M059J (cell line): Measurements from ENCODE around the gene SLC10A6. TPM values are rescaled to one million over a fixed set of nuclear protein-coding genes. Genes with fewer than 3 reads are reported as not detected.

Source experiments
- DNase-seq: peaks from one replicate; pipeline ENCODE4 v3.0.0-alpha.2; 2012; ENCODE audit warnings: low read depth
- total RNA-seq: library from RNA; depleted of rRNA; stranded (reverse); fragments of >200 nt; shearing (Covaris generic); gene quantifications from 2 replicates; pipeline ENCODE4 v1.2.3, GENCODE V29; 2014

The SLC10A6 gene
- total RNA-seq, 1 experiment from 2014 or later: not detected

- peak; percentile 50 for DNase-seq
Measured at GRCh38 chr4:86848136-86848535, 1.0 kb downstream of the SLC10A6 start.

GRCh38 chr4:86847571-86847970 lies 1.6 kb downstream of the SLC10A6 start:
- no peak for DNase-seq

GRCh38 chr4:86846921-86847320 lies 2.3 kb downstream of the SLC10A6 start:
- DNase-seq: no peak

- DNase-seq: no peak
Measured at GRCh38 chr4:86845593-86845992, 3.6 kb downstream of the SLC10A6 start.

- no peak for DNase-seq
Measured at GRCh38 chr4:86841309-86841708, 7.9 kb downstream of the SLC10A6 start.

GRCh38 chr4:86840858-86841257 lies 8.3 kb downstream of the SLC10A6 start:
- no peak for DNase-seq

- no peak for DNase-seq
Measured at GRCh38 chr4:86837691-86838503, 11.3 kb downstream of the SLC10A6 start.

- DNase-seq: no peak
Measured at GRCh38 chr4:86835677-86836076, 13.5 kb downstream of the SLC10A6 start.

GRCh38 chr4:86834901-86835300 lies 14.3 kb downstream of the SLC10A6 start:
- peak; percentile 93 for DNase-seq

- DNase-seq: no peak
Measured at GRCh38 chr4:86833615-86834014, 15.6 kb downstream of the SLC10A6 start.

- peak; percentile 96 for DNase-seq
Measured at GRCh38 chr4:86831262-86832130, 17.7 kb downstream of the SLC10A6 start.

GRCh38 chr4:86825511-86825910 lies 23.7 kb downstream of the SLC10A6 start:
- peak; percentile 21 for DNase-seq

- no peak for DNase-seq
Measured at GRCh38 chr4:86822136-86822535, 27.0 kb downstream of the SLC10A6 start.

GRCh38 chr4:86821151-86821550 lies 28.0 kb downstream of the SLC10A6 start:
- DNase-seq: no peak

- no peak for DNase-seq
Measured at GRCh38 chr4:86819561-86819960, 29.6 kb downstream of the SLC10A6 start.

- DNase-seq: no peak
Measured at GRCh38 chr4:86818841-86819240, 30.3 kb downstream of the SLC10A6 start.

GRCh38 chr4:86818211-86818610 lies 31.0 kb downstream of the SLC10A6 start:
- DNase-seq: no peak

- DNase-seq: no peak
Measured at GRCh38 chr4:86816501-86817273, 32.5 kb downstream of the SLC10A6 start.

GRCh38 chr4:86815653-86816052 lies 33.5 kb downstream of the SLC10A6 start:
- DNase-seq: no peak

- no peak for DNase-seq
Measured at GRCh38 chr4:86810847-86811246, 38.3 kb downstream of the SLC10A6 start.

- no peak for DNase-seq
Measured at GRCh38 chr4:86809809-86810208, 39.4 kb downstream of the SLC10A6 start.

GRCh38 chr4:86791126-86791525 lies 58.1 kb downstream of the SLC10A6 start:
- DNase-seq: no peak
